Neuronal stem cell (in vitro differentiated cells): ENCODE data around the gene EOMES. TPM values are rescaled to one million over a fixed set of nuclear protein-coding genes. Genes with fewer than 3 reads are reported as not detected.
A peak's percentile ranks its signal among the peaks of the same experiment; 100 is the strongest.
"Not testable (repeated sequence)": the region's sequence is repeated elsewhere in the genome, so short reads cannot be mapped to it uniquely, and the experiment has no call there.

Experiments used
- DNase-seq: peaks from one replicate; pipeline ENCODE4 v3.0.0-alpha.2; 2013; ENCODE audit warnings: low spot score
- H2AFZ ChIP-seq: one replicate; pipeline ENCODE4 v1.6.1; 2013; ENCODE audit warnings: mild to moderate bottlenecking, low read length, inconsistent platforms
- H2AK5ac ChIP-seq: 2 replicates; pipeline ENCODE4 v1.6.1; 2013; ENCODE audit warnings: low read depth, mild to moderate bottlenecking, inconsistent platforms, low read length, moderate library complexity, mixed read lengths
- H2BK120ac ChIP-seq: 2 replicates; pipeline ENCODE4 v1.6.1; 2013; ENCODE audit warnings: low read depth, mild to moderate bottlenecking, inconsistent platforms, low read length, moderate library complexity, mixed read lengths
- H2BK12ac ChIP-seq: one replicate; pipeline ENCODE4 v1.6.1; 2013; ENCODE audit warnings: low read length, inconsistent platforms
- H2BK15ac ChIP-seq: 2 replicates; pipeline ENCODE4 v1.6.1; 2013; ENCODE audit warnings: mild to moderate bottlenecking, low read length, inconsistent platforms, mixed read lengths
- H2BK5ac ChIP-seq: one replicate; pipeline ENCODE4 v1.6.1; 2013; ENCODE audit warnings: inconsistent platforms, mild to moderate bottlenecking, low read length, moderate library complexity
- H3K14ac ChIP-seq: one replicate; pipeline ENCODE4 v1.6.1; 2013; ENCODE audit warnings: low read length, inconsistent platforms
- H3K18ac ChIP-seq: 2 replicates; pipeline ENCODE4 v1.6.1; 2013; ENCODE audit warnings: low read length, inconsistent platforms
- H3K23ac ChIP-seq: 2 replicates; pipeline ENCODE4 v1.6.1; 2013; ENCODE audit warnings: low read depth, mild to moderate bottlenecking, mixed read lengths, low read length, inconsistent platforms; ENCODE audit not compliant: poor library complexity
- H3K27ac ChIP-seq: replicated peaks from 3 replicates; pipeline ENCODE4 v1.5.1; 2013; ENCODE audit warnings: low read length, inconsistent platforms
- H3K27me3 ChIP-seq, 3 experiments: 2 replicates each; pipeline ENCODE4 v1.6.1; 2013; ENCODE audit warnings: low read length in 3 of 3, mild to moderate bottlenecking in 2 of 3, inconsistent platforms in 1 of 3, low read depth in 1 of 3, mixed read lengths in 1 of 3, moderate library complexity in 1 of 3; ENCODE audit not compliant: control insufficient read depth in 3 of 3, insufficient read depth in 3 of 3
- H3K36me3 ChIP-seq, 2 donors: replicated peaks in 1 of 2; 2 replicates each; pipeline ENCODE4 v1.6.1; 2013; ENCODE audit warnings: low read length in 2 of 2; ENCODE audit not compliant: control insufficient read depth in 2 of 2, insufficient read depth in 2 of 2
- H3K4ac ChIP-seq: 2 replicates; pipeline ENCODE4 v1.6.1; 2013; ENCODE audit warnings: inconsistent platforms, mild to moderate bottlenecking, low read length, moderate library complexity
- H3K4me1 ChIP-seq, 2 donors: 1 replicate in 1 of 2; 2 replicates in 1 of 2; pipeline ENCODE4 v1.6.1; 2013; ENCODE audit warnings: low read length in 2 of 2, low read depth in 1 of 2; ENCODE audit not compliant: control insufficient read depth in 2 of 2, insufficient read depth in 1 of 2
- H3K4me2 ChIP-seq: one replicate; pipeline ENCODE4 v1.6.1; 2013; ENCODE audit warnings: mild to moderate bottlenecking, low read length, inconsistent platforms; ENCODE audit not compliant: insufficient read depth, poor library complexity, severe bottlenecking
- H3K4me3 ChIP-seq, 2 donors: 2 replicates each; pipeline ENCODE4 v1.5.1; 2013; ENCODE audit warnings: low read length in 2 of 2, mild to moderate bottlenecking in 2 of 2, inconsistent platforms in 1 of 2, moderate library complexity in 1 of 2
- H3K79me1 ChIP-seq: one replicate; pipeline ENCODE4 v1.6.1; 2013; ENCODE audit warnings: low read depth, mild to moderate bottlenecking, inconsistent platforms, low read length, moderate library complexity
- H3K9ac ChIP-seq: one replicate; pipeline ENCODE4 v1.6.1; 2013; ENCODE audit warnings: mild to moderate bottlenecking, low read depth, low read length, inconsistent platforms; ENCODE audit not compliant: poor library complexity
- H3K9me3 ChIP-seq, 2 donors: replicated peaks in 1 of 2; 2 replicates each; pipeline versions ENCODE3 to v1.6.1; 2013; ENCODE audit warnings: low read length in 2 of 2, mild to moderate bottlenecking in 2 of 2, inconsistent platforms in 1 of 2, low read depth in 1 of 2, mixed read lengths in 1 of 2, moderate library complexity in 1 of 2; ENCODE audit not compliant: control insufficient read depth in 2 of 2, insufficient read depth in 1 of 2
- H4K8ac ChIP-seq: one replicate; pipeline ENCODE4 v1.6.1; 2013; ENCODE audit warnings: low read depth, mild to moderate bottlenecking, inconsistent platforms, low read length, moderate library complexity
- H4K91ac ChIP-seq: one replicate; pipeline ENCODE4 v1.6.1; 2013; ENCODE audit warnings: low read length, low read depth, mild to moderate bottlenecking, inconsistent platforms; ENCODE audit not compliant: poor library complexity
- WGBS, 2 donors: extraction: QIAGEN DNeasy Blood & Tissue Kit; methylation state at CpG; one replicate each; pipeline ENCODE4 v1.1.7; 2013; ENCODE audit warnings: missing lambda C conversion rate in 2 of 2, mixed read lengths in 1 of 2; ENCODE audit not compliant: insufficient read length in 2 of 2, insufficient replicate concordance in 1 of 2; ENCODE audit errors: extremely low coverage in 2 of 2; 5-methylcytosine and 5-hydroxymethylcytosine counted together
- polyA plus RNA-seq, 2 experiments: library from polyadenylated mRNA; stranded (reverse); fragments of 200-250 nt; gene quantifications; one replicate each; pipeline ENCODE4 v1.2.3, GENCODE V29; 2013

EOMES gene
- 0.06 TPM for polyA plus RNA-seq (2013, experiment 1 of 2)
- 0.07 TPM for polyA plus RNA-seq (2013, experiment 2 of 2)

- H4K8ac ChIP-seq, result no peak within 1 kb of the TSS
- H3K27ac ChIP-seq, result no peak within 1 kb of the TSS
- no CpG with 5 or more reads among the region's 81 CpGs for WGBS, 2 donors
- H2BK15ac ChIP-seq, result no peak within 1 kb of the TSS
- no peak within 1 kb of the TSS for H3K4ac ChIP-seq
- peak within 1 kb of the TSS; percentile 35 for H3K18ac ChIP-seq
- no peaks in the 10 kb centered on the region for H3K79me1 ChIP-seq
- H3K4me2 ChIP-seq, result peak within 1 kb of the TSS; percentile 94
- peaks cover 0 to 3% of the 10 kb centered on the region in 2 donors for H3K9me3 ChIP-seq
- H2AK5ac ChIP-seq, result no peak within 1 kb of the TSS
- H3K27me3 ChIP-seq, result peaks cover 48 to 99% (median 86%) of the 10 kb centered on the region in 3 experiments
- no peak within 1 kb of the TSS for H3K14ac ChIP-seq
- no peak within 1 kb of the TSS for H2BK5ac ChIP-seq
- no peak within 1 kb of the TSS for H2BK12ac ChIP-seq
- no peak within 1 kb of the TSS for H2BK120ac ChIP-seq
- no peak within 1 kb of the TSS for H4K91ac ChIP-seq
- no peak for DNase-seq
- H3K23ac ChIP-seq, result peak within 1 kb of the TSS; percentile 80
- H3K4me3 ChIP-seq, result peak within 1 kb of the TSS; percentile 32 to 76
- H3K36me3 ChIP-seq, result no peaks in the 10 kb centered on the region
- H3K4me1 ChIP-seq, result peaks cover 0 to 1% of the 10 kb centered on the region in 2 donors
- peak within 1 kb of the TSS; percentile 95 for H2AFZ ChIP-seq
- H3K9ac ChIP-seq, result no peak within 1 kb of the TSS
Measured at GRCh38 chr3:27721717-27722564, at the start of gene EOMES. Gene EOMES (minus strand): TSS chr3:27722323. CDS start chr3:27722294, 29 bp downstream.

DNA sequence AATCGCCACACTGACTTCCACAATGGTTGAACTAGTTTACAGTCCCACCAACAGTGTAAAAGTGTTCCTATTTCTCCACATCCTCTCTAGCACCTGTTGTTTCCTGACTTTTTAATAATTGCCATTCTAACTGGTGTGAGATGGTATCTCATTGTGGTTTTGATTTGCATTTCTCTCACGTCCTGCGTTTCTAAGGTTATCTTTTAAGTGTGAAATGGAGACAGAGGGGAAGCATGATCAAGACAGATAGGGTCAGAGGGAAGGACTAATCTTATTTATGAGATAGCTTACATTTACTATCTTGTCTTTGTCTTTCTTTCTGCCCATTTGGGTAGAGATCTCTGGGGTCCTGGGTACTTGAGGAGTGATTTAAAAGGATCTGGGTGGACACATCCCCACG, 48.3 kb upstream of the EOMES start:
- H2AK5ac ChIP-seq, H2BK5ac ChIP-seq, H3K18ac ChIP-seq, H3K4me3 ChIP-seq, H3K9me3 ChIP-seq, H4K91ac ChIP-seq, H2BK12ac ChIP-seq, DNase-seq, H3K79me1 ChIP-seq, H3K27me3 ChIP-seq, H3K23ac ChIP-seq, H2AFZ ChIP-seq, H3K14ac ChIP-seq, H3K4me1 ChIP-seq, H2BK120ac ChIP-seq, H2BK15ac ChIP-seq, H3K36me3 ChIP-seq, H3K4me2 ChIP-seq, H3K4ac ChIP-seq, H3K27ac ChIP-seq, H4K8ac ChIP-seq, H3K9ac ChIP-seq: not testable (repeated sequence)
- no CpG with 5 or more reads among the region's 4 CpGs for WGBS, 2 donors

- no peak overlapping the region for H2BK12ac ChIP-seq
- no peak overlapping the region for H2AK5ac ChIP-seq
- H2AFZ ChIP-seq, result no peak overlapping the region
- H3K14ac ChIP-seq, result no peak overlapping the region
- WGBS, 2 donors, result no CpG with 5 or more reads among the region's 3 CpGs
- no peak overlapping the region for H3K9ac ChIP-seq
- no peaks in the 10 kb centered on the region for H3K36me3 ChIP-seq
- H3K4me2 ChIP-seq, result no peak overlapping the region
- no peaks in the 10 kb centered on the region for H3K79me1 ChIP-seq
- no peak overlapping the region for H3K23ac ChIP-seq
- no peak overlapping the region for H3K18ac ChIP-seq
- no peak overlapping the region for H4K91ac ChIP-seq
- H2BK120ac ChIP-seq, result no peak overlapping the region
- H3K4me3 ChIP-seq, result no peak overlapping the region
- no peak overlapping the region for H3K4ac ChIP-seq
- H3K27ac ChIP-seq, result no peak overlapping the region
- no peaks in the 10 kb centered on the region for H3K4me1 ChIP-seq
- no peak overlapping the region for H4K8ac ChIP-seq
- no peak overlapping the region for H2BK5ac ChIP-seq
- H2BK15ac ChIP-seq, result no peak overlapping the region
- H3K27me3 ChIP-seq, result no peaks in the 10 kb centered on the region
- H3K9me3 ChIP-seq, result no peaks in the 10 kb centered on the region
- DNase-seq, result no peak
Measured at GRCh38 chr3:27767000-27767399, 44.9 kb upstream of the EOMES start.

GRCh38 chr3:27758083-27758482, 36.0 kb upstream of the EOMES start:
- Histone ChIP-seq H3K27ac (no peak overlapping the region), H3K27me3 (no peaks in the 10 kb centered on the region), H2AFZ (no peak overlapping the region), H3K4ac (no peak overlapping the region), H2BK5ac (no peak overlapping the region), H3K4me3 (no peak overlapping the region), H3K14ac (no peak overlapping the region), H3K36me3 (no peaks in the 10 kb centered on the region), H3K9me3 (no peaks in the 10 kb centered on the region), H4K8ac (no peak overlapping the region), H3K9ac (no peak overlapping the region), H2BK15ac (no peak overlapping the region), H2BK120ac (no peak overlapping the region), H4K91ac (no peak overlapping the region), H2BK12ac (no peak overlapping the region), H3K23ac (no peak overlapping the region), H3K18ac (no peak overlapping the region), H3K4me1 (no peaks in the 10 kb centered on the region), H2AK5ac (no peak overlapping the region), H3K4me2 (no peak overlapping the region), H3K79me1 (no peaks in the 10 kb centered on the region)
- no peak for DNase-seq
- WGBS, 2 donors, result no CpG with 5 or more reads among the region's 1 CpG
